NOMO-1 treated with dmso at 0.1 percent for 144 hours (cell line): ENCODE results near the gene EED.
"Not testable (repeated sequence)": the region's sequence is repeated elsewhere in the genome, so short reads cannot be mapped to it uniquely, and the experiment has no call there.

ENCODE experiments used
- DNase-seq: peaks from one replicate; lab custom pipeline; 2025; ENCODE audit not compliant: unreplicated experiment; lab: John Stamatoyannopoulos, UW

EED gene

DNA sequence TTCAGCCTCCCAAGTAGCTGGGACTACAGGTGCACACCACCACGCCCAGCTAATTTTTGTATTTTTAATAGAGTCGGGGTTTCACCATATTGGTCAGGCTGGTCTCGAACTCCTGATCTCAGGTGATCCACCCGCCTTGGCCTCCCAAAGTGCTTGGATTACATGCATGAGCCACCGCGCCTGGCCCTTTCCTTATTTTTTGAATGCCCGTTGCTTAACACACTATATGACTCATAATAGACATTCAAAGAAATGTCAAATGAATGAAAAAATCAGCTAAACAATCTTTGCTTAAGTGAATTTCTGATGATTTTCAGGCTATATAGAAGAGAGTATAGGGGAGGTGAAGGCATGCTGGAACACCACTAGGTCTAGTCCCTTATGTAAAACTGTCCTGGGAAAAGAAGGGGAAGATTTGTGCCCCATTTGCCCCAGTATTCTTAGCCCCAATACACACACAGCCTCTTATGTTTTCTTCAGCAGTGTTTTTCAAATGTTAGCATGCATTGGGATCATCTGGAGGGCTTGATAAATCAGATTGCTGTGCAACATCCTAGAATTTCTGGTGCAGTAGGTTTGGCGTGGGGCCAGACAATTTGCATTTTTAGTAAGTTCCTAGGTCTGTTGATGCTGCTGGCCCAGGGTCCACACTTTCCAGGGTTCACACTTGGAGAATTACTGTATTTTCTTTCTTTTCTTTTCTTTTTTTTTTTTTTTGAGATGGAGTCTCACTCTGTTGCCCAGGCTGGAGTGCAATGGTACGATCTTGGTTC is 45.1 kb downstream of the EED start:
- not testable (repeated sequence) for DNase-seq

- DNase-seq, result peak; percentile 5
These were observed 47.1 kb downstream of the EED start for GRCh38 chr11:86291466-86292262.

GRCh38 chr11:86292912-86293616 is 48.5 kb downstream of the EED start:
- no peak for DNase-seq

GRCh38 chr11:86294026-86294425 is 49.5 kb downstream of the EED start:
- no peak for DNase-seq

GRCh38 chr11:86301742-86302091 is 57.2 kb downstream of the EED start:
- no peak for DNase-seq

- DNase-seq, result peak; percentile 88
These were observed 57.7 kb downstream of the EED start, which contains the start of gene HIKESHI for GRCh38 chr11:86302092-86302793. Gene HIKESHI, plus strand, starts transcription at chr11:86302240. Its CDS starts 209 bp downstream, at chr11:86302449.

DNA sequence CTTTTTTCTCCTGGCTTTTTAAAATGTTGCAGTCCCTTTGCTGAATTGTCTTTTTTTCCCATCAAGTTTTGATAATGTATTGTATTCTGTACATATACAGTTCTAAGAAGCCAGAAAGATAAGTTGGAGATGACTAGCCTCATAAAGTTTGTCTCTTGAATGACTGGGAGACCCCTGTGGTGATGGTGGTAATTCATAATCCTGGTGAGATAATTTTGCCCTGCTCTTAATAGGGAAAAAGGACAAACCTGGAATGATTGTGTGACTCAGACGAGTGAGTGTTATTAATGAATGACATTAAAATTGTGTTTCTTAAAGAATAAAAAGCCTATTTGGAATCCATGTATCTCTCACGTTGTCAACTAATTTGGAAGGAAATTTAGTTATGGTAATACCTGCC is 58.7 kb downstream of the EED start:
- DNase-seq, result no peak

GRCh38 chr11:86308710-86309109 is 64.2 kb downstream of the EED start:
- not testable (repeated sequence) for DNase-seq

DNA sequence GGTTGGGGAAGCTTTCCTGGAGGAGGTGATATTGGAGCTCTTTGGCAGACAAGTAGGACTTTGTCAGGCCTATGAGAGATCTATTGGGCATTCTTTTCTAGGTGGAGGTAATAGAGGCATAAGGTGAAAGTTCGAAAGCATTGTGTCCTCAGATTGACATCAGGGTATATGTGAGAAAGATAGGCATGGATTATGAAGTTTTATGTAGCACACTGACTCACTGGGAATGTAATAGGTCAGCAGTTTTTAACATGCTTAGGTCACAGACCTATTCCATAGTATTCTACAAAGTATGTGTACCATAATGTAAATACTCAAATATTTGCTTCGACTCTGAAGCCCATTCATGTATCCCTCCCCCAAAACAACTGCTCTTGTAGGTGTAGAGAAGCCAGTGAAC is 69.2 kb downstream of the EED start:
- no peak for DNase-seq

- no peak for DNase-seq
These were observed 70.1 kb downstream of the EED start for GRCh38 chr11:86314636-86315035.
